ENCODE measurements around the gene CPM. TPM values are rescaled to one million over a fixed set of nuclear protein-coding genes. Genes with fewer than 3 reads are reported as not detected.

CPM gene
- total and polyA plus RNA-seq, 12 donors: 2.1 to 17.8 (median 5.4) TPM

DNA sequence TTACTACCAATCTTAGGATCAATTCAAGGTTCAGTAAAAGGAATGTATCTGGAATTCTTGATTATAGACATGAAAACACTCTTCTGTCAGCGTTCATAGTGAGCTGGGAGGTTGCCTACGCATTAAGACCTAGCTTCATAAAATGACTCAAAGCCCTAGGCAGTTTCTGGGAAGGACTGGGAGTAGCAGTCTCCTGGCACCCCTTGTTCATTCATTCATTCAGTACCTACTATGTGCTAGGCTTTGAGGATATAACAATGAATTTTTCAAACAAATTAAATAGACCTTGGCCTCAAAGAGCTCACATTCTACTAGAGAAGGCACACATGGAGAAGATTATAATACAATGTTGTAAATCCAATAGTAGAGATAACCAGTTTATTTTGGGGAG is 78.9 kb downstream of the CPM start:
- H3K4me1 ChIP-seq: no peaks in the 10 kb centered on the region
- peaks cover 0 to 25% (median 0%) of the 10 kb centered on the region in 9 donors for H3K36me3 ChIP-seq
- no peaks in the 10 kb centered on the region for H3K27me3 ChIP-seq
- 67 to 86% methylated on average over 2 of the region's 2 CpGs for WGBS, 2 donors
- no peak overlapping the region for H3K4me3 ChIP-seq
- TF ChIP-seq, protein P1, sequence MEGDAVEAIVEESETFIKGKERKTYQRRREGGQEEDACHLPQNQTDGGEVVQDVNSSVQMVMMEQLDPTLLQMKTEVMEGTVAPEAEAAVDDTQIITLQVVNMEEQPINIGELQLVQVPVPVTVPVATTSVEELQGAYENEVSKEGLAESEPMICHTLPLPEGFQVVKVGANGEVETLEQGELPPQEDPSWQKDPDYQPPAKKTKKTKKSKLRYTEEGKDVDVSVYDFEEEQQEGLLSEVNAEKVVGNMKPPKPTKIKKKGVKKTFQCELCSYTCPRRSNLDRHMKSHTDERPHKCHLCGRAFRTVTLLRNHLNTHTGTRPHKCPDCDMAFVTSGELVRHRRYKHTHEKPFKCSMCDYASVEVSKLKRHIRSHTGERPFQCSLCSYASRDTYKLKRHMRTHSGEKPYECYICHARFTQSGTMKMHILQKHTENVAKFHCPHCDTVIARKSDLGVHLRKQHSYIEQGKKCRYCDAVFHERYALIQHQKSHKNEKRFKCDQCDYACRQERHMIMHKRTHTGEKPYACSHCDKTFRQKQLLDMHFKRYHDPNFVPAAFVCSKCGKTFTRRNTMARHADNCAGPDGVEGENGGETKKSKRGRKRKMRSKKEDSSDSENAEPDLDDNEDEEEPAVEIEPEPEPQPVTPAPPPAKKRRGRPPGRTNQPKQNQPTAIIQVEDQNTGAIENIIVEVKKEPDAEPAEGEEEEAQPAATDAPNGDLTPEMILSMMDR (IDR thresholded peaks at IDR 0.05): no peak
- DNase-seq (no peak), ATAC-seq (no peak)
- no peaks in the 10 kb centered on the region for H3K9me3 ChIP-seq
- intact Hi-C loops (cut with DNase I): no loop called here
- no peak overlapping the region for H3K27ac ChIP-seq

DNA sequence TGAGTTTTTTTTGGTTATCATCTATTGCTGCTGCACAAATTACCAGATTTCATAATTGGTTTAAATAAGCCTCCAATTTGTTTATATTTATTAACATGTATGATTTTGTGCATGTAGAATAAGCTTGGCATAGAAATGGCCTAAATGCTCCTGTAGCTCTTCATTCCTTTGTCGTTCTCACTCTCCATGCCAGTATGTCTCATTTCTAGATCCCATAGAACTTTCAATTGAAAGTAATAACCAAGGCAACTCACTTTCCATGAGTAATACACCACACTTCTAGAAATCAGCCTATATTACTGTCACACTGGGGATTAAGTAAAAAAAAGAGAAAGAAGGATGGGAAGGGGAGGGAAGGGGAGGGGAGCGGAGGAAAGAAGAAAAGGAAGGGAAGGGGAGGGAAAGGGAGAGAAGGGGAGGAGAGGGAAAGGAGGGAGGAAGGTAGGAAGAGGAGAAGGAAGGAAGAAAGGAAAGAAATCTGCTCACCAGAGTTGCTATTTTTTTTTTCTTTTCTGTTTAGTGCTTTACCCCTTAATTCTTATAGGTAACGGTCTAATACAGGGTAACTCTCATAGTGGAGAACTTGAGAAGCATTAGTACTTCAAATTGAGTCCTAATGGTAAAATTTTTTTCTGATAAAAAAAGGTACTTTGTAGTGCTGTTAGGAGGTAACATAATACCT is 79.4 kb downstream of the CPM start:
- H3K27me3 ChIP-seq: no peaks in the 10 kb centered on the region
- no peaks in the 10 kb centered on the region for H3K4me1 ChIP-seq
- no peak overlapping the region for H3K27ac ChIP-seq
- DNase-seq: no peak
- intact Hi-C loops (cut with DNase I): no loop called here
- ATAC-seq: no peak
- H3K9me3 ChIP-seq: no peaks in the 10 kb centered on the region
- peaks cover 0 to 25% (median 0%) of the 10 kb centered on the region in 9 donors for H3K36me3 ChIP-seq
- no peak overlapping the region for H3K4me3 ChIP-seq
- TF ChIP-seq, protein P1 (IDR thresholded peaks at IDR 0.05): no peak
- 86 to 91% methylated on average over 3 of the region's 3 CpGs for WGBS, 2 donors

DNA sequence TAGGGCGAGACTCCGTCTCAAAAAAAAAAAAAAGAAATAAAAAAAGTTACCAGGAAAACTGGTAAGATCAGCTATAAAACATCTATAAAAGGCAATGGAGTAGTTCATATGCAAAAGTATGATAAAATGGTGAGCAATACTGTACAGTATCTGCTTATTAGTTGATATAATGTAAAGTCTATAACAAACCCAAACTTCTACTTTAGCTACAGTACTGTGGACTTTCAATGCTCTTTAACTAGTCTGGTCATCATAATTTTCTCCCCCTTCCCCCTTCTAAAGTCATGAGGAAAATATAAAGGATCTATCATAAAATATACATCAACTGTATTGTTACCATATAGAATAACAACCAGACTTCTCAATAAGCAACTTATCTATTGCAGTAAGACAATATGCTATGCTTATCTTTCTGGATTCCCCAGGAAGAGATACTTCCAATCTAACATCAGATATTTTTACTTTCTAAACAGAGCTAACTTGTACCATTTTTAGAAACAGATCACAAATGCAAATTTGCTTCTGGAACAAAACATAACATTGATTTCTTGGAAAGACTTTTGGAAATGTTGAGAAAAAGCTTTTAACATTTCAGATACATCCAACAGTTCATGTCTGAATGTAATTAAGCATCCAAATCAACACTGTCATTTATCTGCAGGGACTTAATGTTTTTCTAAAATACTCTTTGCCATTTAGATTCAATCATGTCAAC is 81.2 kb downstream of the CPM start:
- no peak overlapping the region for H3K27ac ChIP-seq
- peaks cover 0 to 18% (median 0%) of the 10 kb centered on the region in 9 donors for H3K36me3 ChIP-seq
- WGBS, 2 donors: 95 to 98% methylated on average over 2 of the region's 2 CpGs
- DNase-seq: no peak
- no peaks in the 10 kb centered on the region for H3K27me3 ChIP-seq
- intact Hi-C loops (cut with DNase I): no loop called here
- TF ChIP-seq, protein P1 (IDR thresholded peaks at IDR 0.05): no peak
- ATAC-seq: no peak
- H3K4me1 ChIP-seq: no peaks in the 10 kb centered on the region
- no peaks in the 10 kb centered on the region for H3K9me3 ChIP-seq
- no peak overlapping the region for H3K4me3 ChIP-seq

DNA sequence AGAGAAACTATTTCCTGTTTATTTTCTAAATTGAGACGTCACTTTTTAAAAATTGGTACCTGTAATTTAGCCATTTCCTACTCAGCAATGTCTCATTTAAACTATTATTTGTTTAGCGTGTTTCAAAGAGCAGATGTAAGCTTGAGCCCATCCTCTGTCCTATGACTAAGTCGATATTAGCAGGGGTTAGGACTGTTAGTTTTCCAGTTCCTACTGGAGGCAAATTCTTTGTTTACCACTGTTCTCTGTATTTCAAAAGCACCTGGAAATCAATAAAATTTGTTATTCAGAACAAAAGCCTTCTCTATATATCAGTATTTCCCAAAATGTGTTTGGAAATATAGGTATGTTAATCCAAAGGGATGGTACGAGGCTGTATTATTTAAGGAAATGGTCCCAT is 82.6 kb downstream of the CPM start:
- TF ChIP-seq, protein P1 (IDR thresholded peaks at IDR 0.05): no peak
- H3K9me3 ChIP-seq: no peaks in the 10 kb centered on the region
- peaks cover 0 to 15% (median 0%) of the 10 kb centered on the region in 9 donors for H3K36me3 ChIP-seq
- DNase-seq: no peak
- WGBS, 2 donors: 84% methylated on average over 4 of the region's 4 CpGs
- intact Hi-C loops (cut with DNase I): no loop called here
- H3K27me3 ChIP-seq: no peaks in the 10 kb centered on the region
- H3K4me1 ChIP-seq: no peaks in the 10 kb centered on the region
- H3K27ac ChIP-seq: no peak overlapping the region
- no peak overlapping the region for H3K4me3 ChIP-seq
- ATAC-seq: no peak

Measured in heart right ventricle (tissue), 16 donors.